PFSK-1 (cell line): ENCODE data around the gene NACC2.

ENCODE experiments used
- POLR2AphosphoS5 ChIP-seq: IDR thresholded peaks from 2 replicates; pipeline ENCODE4 v1.6.1; 2012; ENCODE audit warnings: low read depth, mild to moderate bottlenecking, control low read depth, low read length, moderate library complexity
- SIN3A ChIP-seq: IDR thresholded peaks from 2 replicates; pipeline ENCODE4 v1.6.1; 2012; ENCODE audit warnings: mild to moderate bottlenecking, low read length, moderate library complexity, borderline replicate concordance; ENCODE audit not compliant: insufficient read depth
- TAF1 ChIP-seq: IDR thresholded peaks from 2 replicates; pipeline ENCODE4 v1.6.1; 2012; ENCODE audit warnings: low read length, control low read depth, borderline replicate concordance; ENCODE audit not compliant: insufficient read depth
- TF ChIP-seq, protein P1 (sequence below), 2 experiments: IDR thresholded peaks; 2 replicates each; pipeline versions ENCODE4 v1.6.1 to v1.8.0; 2011 to 2012; ENCODE audit warnings: low read depth in 2 of 2, low read length in 2 of 2, control low read depth in 1 of 2, inconsistent platforms in 1 of 2, mild to moderate bottlenecking in 1 of 2, moderate library complexity in 1 of 2; ENCODE audit not compliant: insufficient read depth in 1 of 2

DNA sequence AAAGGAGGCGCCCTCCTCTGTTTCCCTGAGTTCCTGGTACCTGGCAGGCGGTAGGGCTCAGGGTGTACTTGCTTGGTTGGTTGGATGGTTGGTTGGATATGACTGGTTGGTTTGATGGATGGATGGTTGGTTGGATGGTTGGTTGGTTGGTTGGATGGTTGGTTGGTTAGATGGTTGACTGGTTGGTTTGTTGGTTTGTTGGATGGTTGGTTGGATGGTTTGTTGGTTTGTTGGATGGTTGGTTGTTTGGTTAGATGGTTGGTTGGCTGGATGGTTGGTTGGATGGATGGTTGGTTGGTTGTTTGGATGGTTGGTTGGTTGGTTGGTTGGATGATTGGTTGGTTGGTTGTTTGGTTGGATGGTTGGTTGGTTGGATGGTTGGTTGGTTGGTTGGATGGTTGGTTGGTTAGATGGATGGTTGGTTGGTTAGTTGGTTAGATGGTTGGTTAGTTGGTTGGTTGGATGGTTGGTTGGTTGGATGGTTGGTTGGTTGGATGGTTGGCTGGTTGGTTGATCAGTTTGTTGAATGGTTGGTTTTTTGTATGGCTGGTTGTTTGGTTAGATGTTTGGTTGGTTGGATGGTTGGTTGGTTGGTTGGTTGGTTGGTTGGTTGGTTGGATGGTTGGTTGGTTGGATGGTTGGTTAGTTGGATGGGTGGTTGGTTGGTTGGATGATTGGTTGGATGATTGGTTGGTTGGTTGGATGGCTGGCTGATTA is 30.0 kb upstream of the NACC2 start:
- TF ChIP-seq TAF1 (no peak), POLR2AphosphoS5 (no peak), SIN3A (no peak)
- TF ChIP-seq, protein P1, sequence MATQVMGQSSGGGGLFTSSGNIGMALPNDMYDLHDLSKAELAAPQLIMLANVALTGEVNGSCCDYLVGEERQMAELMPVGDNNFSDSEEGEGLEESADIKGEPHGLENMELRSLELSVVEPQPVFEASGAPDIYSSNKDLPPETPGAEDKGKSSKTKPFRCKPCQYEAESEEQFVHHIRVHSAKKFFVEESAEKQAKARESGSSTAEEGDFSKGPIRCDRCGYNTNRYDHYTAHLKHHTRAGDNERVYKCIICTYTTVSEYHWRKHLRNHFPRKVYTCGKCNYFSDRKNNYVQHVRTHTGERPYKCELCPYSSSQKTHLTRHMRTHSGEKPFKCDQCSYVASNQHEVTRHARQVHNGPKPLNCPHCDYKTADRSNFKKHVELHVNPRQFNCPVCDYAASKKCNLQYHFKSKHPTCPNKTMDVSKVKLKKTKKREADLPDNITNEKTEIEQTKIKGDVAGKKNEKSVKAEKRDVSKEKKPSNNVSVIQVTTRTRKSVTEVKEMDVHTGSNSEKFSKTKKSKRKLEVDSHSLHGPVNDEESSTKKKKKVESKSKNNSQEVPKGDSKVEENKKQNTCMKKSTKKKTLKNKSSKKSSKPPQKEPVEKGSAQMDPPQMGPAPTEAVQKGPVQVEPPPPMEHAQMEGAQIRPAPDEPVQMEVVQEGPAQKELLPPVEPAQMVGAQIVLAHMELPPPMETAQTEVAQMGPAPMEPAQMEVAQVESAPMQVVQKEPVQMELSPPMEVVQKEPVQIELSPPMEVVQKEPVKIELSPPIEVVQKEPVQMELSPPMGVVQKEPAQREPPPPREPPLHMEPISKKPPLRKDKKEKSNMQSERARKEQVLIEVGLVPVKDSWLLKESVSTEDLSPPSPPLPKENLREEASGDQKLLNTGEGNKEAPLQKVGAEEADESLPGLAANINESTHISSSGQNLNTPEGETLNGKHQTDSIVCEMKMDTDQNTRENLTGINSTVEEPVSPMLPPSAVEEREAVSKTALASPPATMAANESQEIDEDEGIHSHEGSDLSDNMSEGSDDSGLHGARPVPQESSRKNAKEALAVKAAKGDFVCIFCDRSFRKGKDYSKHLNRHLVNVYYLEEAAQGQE (IDR thresholded peaks at IDR 0.05; ENCODE audit: insufficient read depth in 1 of 2, low read depth in 2 of 2, low read length in 2 of 2) = no peak
